HG02938 (cell line): ENCODE results near the gene KLHDC10.
"Not testable (repeated sequence)": the region's sequence is repeated elsewhere in the genome, so short reads cannot be mapped to it uniquely, and the experiment has no call there.

Source experiments
- ATAC-seq: cut with Tn5 transposase; IDR thresholded peaks from one replicate; pipeline ENCODE4 v1.9.1; 2021; ENCODE audit warnings: mild to moderate bottlenecking, moderate library complexity; ENCODE audit not compliant: unreplicated experiment

The KLHDC10 gene

GRCh38 chr7:130140551-130141160 is 70.3 kb downstream of the KLHDC10 start:
- ATAC-seq, result no peak

- peak; percentile 42 for ATAC-seq
Observed at GRCh38 chr7:130141161-130141883, 71.0 kb downstream of the KLHDC10 start.

GRCh38 chr7:130141884-130142653 is 71.7 kb downstream of the KLHDC10 start:
- no peak for ATAC-seq

DNA sequence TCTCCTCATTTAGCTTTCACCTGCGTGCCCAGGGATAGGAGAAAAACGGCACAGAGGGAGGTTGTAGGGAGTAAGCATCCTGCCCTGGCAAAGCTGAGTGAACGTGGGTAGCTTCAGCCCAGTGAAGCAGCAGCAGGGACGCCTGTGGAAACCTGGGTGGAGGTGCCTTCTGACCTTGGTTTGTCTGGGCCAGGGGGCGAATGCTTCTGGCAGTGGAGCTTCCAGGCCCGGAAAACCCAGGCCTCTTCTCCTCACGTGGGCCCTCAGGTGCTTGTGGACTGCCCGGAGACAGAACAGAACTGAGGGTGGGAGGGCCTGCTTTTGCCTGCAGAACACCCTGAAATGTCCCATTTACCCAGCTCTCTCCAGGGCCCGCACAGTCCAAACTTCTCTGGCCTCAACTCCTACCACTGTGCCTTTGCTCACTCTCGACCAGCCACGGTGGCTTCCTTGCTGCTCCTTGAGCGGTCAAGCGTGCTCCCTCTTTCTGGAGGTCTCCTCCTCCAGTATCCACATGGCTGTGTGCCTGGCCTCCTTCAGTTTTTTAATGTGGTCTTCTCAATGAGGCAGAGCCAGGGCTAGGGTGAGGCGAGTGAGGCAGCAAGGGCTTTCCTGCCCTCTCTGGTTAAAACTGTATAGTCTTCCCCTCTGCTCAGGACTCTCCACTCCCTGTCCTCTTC is 72.5 kb downstream of the KLHDC10 start:
- no peak for ATAC-seq

GRCh38 chr7:130143334-130143732 is 73.0 kb downstream of the KLHDC10 start:
- ATAC-seq, result no peak

- no peak for ATAC-seq
Observed at GRCh38 chr7:130143986-130144311, 73.6 kb downstream of the KLHDC10 start.

- no peak for ATAC-seq
Observed at GRCh38 chr7:130144312-130145171, 74.2 kb downstream of the KLHDC10 start.

DNA sequence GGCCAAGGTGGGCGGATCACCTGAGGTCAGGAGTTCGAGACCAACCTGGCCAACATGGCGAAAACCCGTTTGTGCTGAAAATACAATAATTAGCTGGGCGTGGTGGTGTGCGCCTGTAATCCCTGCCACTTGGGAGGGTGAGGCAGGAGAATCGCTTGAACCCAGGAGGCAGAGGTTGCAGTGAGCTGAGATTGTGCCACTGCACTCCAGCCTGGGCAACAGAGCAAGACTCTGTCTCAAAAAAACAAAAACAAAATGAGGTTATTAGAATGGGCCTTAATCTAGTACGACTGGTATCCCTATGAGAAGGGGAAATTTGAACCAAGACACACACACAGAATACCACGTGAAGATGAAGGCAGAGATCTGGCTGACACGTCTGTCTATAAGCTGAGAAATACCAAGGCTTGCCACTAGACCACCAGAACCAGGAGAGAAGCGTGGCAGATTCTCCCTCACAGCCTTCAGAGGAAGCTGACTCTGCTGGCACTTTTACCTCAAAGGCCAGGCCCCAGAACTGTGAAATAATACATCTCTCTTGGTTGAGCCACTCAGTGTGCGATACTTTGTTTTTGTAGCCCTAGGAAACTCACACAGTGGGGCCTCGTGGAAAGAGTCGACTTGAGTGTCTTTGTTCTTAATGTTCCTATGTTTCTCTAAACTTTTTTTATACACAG is 75.2 kb downstream of the KLHDC10 start:
- no peak for ATAC-seq

- ATAC-seq, result not testable (repeated sequence)
Observed at GRCh38 chr7:130146142-130146541, 75.8 kb downstream of the KLHDC10 start.

- no peak for ATAC-seq
Observed at GRCh38 chr7:130146693-130147405, 76.5 kb downstream of the KLHDC10 start.

DNA sequence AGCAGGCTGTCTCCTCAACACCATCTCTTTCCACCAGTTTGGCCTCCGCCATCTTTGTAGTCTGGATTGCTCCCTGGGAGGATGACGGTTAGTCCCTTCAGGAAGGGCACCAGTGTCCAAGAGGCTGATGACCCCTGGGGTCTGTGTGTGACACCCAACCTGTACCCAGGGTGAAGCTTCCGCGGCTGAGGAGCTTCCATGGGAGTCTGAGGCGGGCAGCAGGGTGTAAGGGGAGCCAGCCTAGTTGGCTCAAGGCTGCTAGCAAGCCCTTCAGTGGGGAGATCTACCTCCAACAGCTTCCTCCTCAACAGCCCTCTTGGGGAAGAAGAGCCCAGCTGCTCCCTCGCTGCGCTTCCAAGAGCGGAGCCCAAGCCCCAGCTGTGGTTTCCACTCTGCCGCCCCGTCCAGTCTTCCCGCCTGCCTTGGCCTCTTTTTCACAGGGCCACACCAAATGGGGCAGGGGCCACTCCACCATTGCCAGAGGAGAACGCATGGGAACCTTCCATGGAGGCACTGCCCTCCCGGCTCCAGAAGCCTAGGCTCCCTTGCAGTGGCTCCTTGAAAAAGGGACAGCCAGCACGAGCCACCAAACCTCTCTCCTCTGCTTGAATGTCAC is 77.5 kb downstream of the KLHDC10 start:
- ATAC-seq, result no peak

DNA sequence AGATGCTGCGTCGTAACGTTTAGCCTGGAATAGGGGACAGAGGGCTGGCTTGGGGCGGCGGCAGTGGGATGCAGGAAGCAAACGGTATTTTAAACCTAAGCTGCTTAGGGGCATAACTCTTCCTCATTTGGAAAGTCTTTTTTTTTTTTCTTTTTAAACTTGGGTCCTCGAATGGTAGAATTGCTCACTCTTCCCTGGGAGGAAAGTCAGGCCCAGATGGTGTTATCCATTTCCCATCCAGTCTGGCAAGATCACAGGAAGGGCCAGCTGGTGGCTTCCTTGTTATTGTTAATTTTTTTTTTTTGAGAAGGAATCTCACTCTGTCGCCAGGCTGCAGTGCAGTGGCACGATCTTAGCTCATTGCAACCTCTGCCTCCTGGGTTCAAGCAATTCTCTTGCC is 78.2 kb downstream of the KLHDC10 start:
- no peak for ATAC-seq

DNA sequence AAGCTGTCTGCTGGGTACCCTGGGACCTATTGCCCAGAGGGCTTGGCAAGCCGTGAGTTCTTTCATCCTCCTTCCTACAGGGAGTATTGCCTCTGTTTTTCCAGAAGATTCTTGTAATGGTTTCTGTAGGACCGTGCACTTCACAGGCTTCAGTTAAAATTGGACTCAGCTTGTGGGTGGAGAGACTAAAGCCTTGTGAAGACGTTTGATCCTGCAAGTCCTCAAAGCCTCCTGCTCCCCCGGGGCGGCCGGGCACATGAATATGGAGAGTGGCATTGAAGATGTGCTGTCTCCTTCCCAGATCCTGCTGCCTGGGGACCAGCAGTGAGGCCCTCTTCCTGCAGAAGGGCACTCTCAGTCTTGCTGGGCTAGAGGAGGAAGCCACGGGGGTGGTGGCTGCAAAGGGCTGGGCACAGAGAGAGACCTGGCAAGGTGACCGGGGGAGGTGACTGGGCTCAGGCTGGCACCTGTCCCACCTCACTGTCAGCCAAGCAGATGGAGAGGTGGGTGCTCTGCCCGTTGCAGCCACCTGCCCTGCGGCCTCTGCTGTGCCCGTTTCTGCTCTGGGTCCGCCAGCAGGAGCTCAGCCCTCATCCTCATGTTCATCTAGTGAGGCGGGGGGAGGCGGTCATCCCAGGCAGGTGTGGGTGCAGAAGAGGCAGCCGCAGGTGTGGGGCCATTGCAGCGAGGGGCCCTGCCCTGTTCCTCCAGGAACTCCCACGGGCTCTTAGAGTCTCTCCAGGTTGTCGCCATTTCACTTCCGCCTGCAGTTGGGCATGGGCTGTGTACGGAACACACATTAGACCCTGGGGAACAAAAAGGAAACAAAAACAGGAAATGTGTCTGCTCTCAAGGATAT is 79.2 kb downstream of the KLHDC10 start:
- ATAC-seq, result no peak

DNA sequence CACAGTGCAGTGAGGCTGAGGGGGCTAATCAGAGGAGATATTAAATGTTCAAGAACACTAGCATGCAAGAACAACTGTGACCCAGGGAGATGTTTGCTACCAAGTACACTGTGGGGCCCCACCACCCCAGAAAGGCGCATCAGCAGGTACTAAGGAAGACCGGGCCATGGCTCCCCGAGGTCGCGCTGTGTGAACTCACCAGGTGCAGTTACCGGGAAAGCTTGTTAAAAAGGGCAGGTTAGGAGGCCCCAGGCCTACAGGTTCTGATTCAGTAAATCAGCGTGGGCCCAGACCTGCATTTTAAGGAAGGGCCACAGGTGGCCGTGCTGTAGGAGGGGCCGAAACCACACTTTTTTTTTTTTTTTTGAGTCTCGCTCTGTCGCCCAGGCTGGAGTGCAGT is 80.3 kb downstream of the KLHDC10 start:
- ATAC-seq, result no peak

- no peak for ATAC-seq
Observed at GRCh38 chr7:130151591-130152492, 81.5 kb downstream of the KLHDC10 start.

DNA sequence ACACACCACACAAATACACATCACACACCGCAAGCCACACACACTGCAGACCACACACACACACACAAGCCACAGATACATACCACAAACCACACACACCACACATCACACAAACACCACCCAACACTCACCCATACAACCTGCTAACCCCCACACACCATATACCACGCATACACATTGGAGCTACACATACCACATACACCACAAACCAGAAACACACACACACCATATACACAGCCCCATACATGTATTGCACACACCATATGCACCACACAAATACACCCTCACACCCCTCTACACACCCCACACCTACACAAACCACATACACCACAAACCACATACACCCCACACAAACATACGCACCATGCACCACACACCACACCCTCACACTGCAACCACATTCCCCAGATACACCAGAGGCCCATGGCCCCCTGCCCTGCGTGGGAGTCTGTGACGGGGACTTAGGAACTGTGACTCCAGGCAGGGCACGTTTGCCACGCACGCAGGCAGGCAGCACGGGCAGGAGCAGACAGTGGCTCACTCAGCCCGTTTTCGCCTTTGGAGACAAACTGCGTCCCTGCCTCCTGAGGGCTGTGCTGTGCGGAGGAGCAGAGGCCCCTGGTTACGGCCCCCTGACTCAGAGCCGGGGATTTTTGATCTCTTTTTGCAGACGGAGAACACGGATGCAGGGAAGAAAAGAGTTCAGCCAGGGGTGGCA is 82.3 kb downstream of the KLHDC10 start:
- no peak for ATAC-seq
